ENCODE data around the gene CLN5. TPM values are rescaled to one million over a fixed set of nuclear protein-coding genes. Genes with fewer than 3 reads are reported as not detected.

The CLN5 gene
- total RNA-seq (2022; extraction: Qiagen RNA extraction), result 8.5 to 10.3 TPM (median 9.0 TPM) in 5 replicates

GRCh38 chr13:76991796-76992547 is at the start of gene CLN5:
Gene CLN5, plus strand, starts transcription at chr13:76992081. Its CDS starts 18 bp downstream, at chr13:76992099.

GRCh38 chr13:76948149-76948548 is 43.7 kb upstream of the CLN5 start, which contains the start of gene ACOD1:
Gene ACOD1, plus strand, starts transcription at chr13:76948511. Its CDS starts 48 bp downstream, at chr13:76948559.

GRCh38 chr13:77026861-77027621 is 35.2 kb downstream of the CLN5 start, which contains the start of gene FBXL3:
Gene FBXL3, minus strand, starts transcription at chr13:77027159. Its CDS starts 5,299 bp downstream, at chr13:77021860.

Other genes starting within 250 kb of the CLN5 start
- 1.7 to 1.9 TPM (median 1.8 TPM) in 5 replicates for gene KCTD12, start 105.7 kb upstream of the CLN5 start, total RNA-seq (2022; extraction: Qiagen RNA extraction)
- gene ACOD1, start 43.6 kb upstream of the CLN5 start, total RNA-seq (2022; extraction: Qiagen RNA extraction), result not detected in 5 replicates
- 14.6 to 20.6 TPM (median 18.7 TPM) in 5 replicates for gene FBXL3, start 35.1 kb downstream of the CLN5 start, total RNA-seq (2022; extraction: Qiagen RNA extraction)